DOHH2 (cell line): ENCODE measurements around the gene ZC3H4.

ENCODE experiments used
- H3F3A ChIP-seq: fragments of 200-600 bp; sonication (generic), shearing (Covaris generic); 2 replicates; pipeline ENCODE4 v1.6.0; 2016; ENCODE audit warnings: antibody characterized with exemption, mild to moderate bottlenecking; ENCODE audit not compliant: control insufficient read depth, insufficient read depth
- H3K27ac ChIP-seq: fragments of 200-600 bp; sonication (generic); 2 replicates; pipeline ENCODE4 v1.5.1; 2014; ENCODE audit warnings: low read depth, mild to moderate bottlenecking, low read length, moderate library complexity
- H3K27me3 ChIP-seq: fragments of 200-600 bp; sonication (generic); 2 replicates; pipeline ENCODE4 v1.6.1; 2014; ENCODE audit warnings: mild to moderate bottlenecking, low read length, mixed read lengths; ENCODE audit not compliant: control insufficient read depth
- H3K36me3 ChIP-seq: fragments of 200-600 bp; sonication (generic); 2 replicates; pipeline ENCODE4 v1.6.1; 2014; ENCODE audit warnings: mild to moderate bottlenecking, low read length, moderate library complexity, mixed read lengths; ENCODE audit not compliant: control insufficient read depth
- H3K4me1 ChIP-seq: fragments of 200-600 bp; sonication (generic); 2 replicates; pipeline ENCODE4 v1.6.1; 2014; ENCODE audit warnings: mild to moderate bottlenecking, low read length, mixed read lengths; ENCODE audit not compliant: control insufficient read depth
- H3K4me2 ChIP-seq: fragments of 200-600 bp; sonication (generic); 2 replicates; pipeline ENCODE4 v1.6.0; 2014; ENCODE audit warnings: mild to moderate bottlenecking, low read length, moderate library complexity
- H3K4me3 ChIP-seq: fragments of 200-600 bp; sonication (generic); 2 replicates; pipeline ENCODE4 v1.5.1; 2014; ENCODE audit warnings: mild to moderate bottlenecking, low read length, mixed read lengths
- H3K79me2 ChIP-seq: fragments of 200-600 bp; sonication (generic); 2 replicates; pipeline ENCODE4 v1.6.1; 2014; ENCODE audit warnings: mild to moderate bottlenecking, low read length, mixed read lengths; ENCODE audit not compliant: control insufficient read depth
- H3K9me2 ChIP-seq: fragments of 200-600 bp; sonication (generic); replicated peaks from 2 replicates; pipeline ENCODE4 v1.6.1; 2014; ENCODE audit warnings: mild to moderate bottlenecking, low read length, mixed read lengths; ENCODE audit not compliant: control insufficient read depth
- H3K9me3 ChIP-seq: fragments of 200-600 bp; sonication (generic); 2 replicates; pipeline ENCODE4 v1.6.1; 2014; ENCODE audit warnings: antibody characterized with exemption, low read length, mixed read lengths; ENCODE audit not compliant: control insufficient read depth, insufficient read depth
- H4K20me1 ChIP-seq: fragments of 200-600 bp; sonication (generic); 2 replicates; pipeline ENCODE4 v1.6.0; 2014; ENCODE audit warnings: low read depth, mild to moderate bottlenecking, antibody characterized with exemption, low read length, moderate library complexity; ENCODE audit not compliant: control insufficient read depth, insufficient read depth
- CTCF ChIP-seq: fragments of 200-600 bp; sonication (generic); IDR thresholded peaks from one replicate; pipeline ENCODE4 v1.5.1; 2014; ENCODE audit warnings: antibody characterized with exemption, mild to moderate bottlenecking, low read depth, low read length; ENCODE audit not compliant: poor library complexity, severe bottlenecking
- EZH2phosphoT487 ChIP-seq: fragments of 200-600 bp; sonication (generic); IDR thresholded peaks from 2 replicates; pipeline ENCODE4 v1.6.1; 2017; ENCODE audit warnings: borderline replicate concordance, mild to moderate bottlenecking, antibody characterized with exemption, low read length, moderate library complexity, mixed read lengths

ZC3H4 gene

GRCh38 chr19:47106821-47107201 is 6.8 kb downstream of the ZC3H4 start:
- Histone ChIP-seq H3K9me2 (no peaks in the 10 kb centered on the region), H4K20me1 (peaks cover 7% of the 10 kb centered on the region; the same call in 1 of the 2 replicates), H3K4me2 (peak overlapping the region; percentile 96), H3F3A (peaks cover 35% of the 10 kb centered on the region), H3K27ac (0 out of 2 replicates have a peak overlapping the region, but pooled peaks have one; percentile 86), H3K9me3 (no peaks in the 10 kb centered on the region), H3K4me1 (peaks cover 44% of the 10 kb centered on the region), H3K27me3 (no peaks in the 10 kb centered on the region), H3K36me3 (peaks cover 84% of the 10 kb centered on the region), H3K79me2 (peaks cover 99% of the 10 kb centered on the region), H3K4me3 (no peak overlapping the region)
- TF ChIP-seq EZH2phosphoT487 = no peak
- TF ChIP-seq CTCF = no peak

- Histone ChIP-seq H3F3A (peaks cover 31% of the 10 kb centered on the region), H3K9me3 (no peaks in the 10 kb centered on the region), H3K79me2 (peaks cover 99% of the 10 kb centered on the region), H3K4me1 (peaks cover 44% of the 10 kb centered on the region), H3K27me3 (no peaks in the 10 kb centered on the region), H3K9me2 (no peaks in the 10 kb centered on the region), H3K4me3 (no peak overlapping the region), H4K20me1 (peaks cover 7% of the 10 kb centered on the region; the same call in 1 of the 2 replicates), H3K4me2 (no peak overlapping the region), H3K27ac (no peak overlapping the region), H3K36me3 (peaks cover 74% of the 10 kb centered on the region)
- TF ChIP-seq EZH2phosphoT487 = no peak
- no peak for TF ChIP-seq CTCF
Measured at GRCh38 chr19:47105874-47106273, 7.7 kb downstream of the ZC3H4 start.

GRCh38 chr19:47104680-47105079 is 8.9 kb downstream of the ZC3H4 start:
- H4K20me1 ChIP-seq = peaks cover 7% of the 10 kb centered on the region; the same call in 1 of the 2 replicates

More at GRCh38 chr19:47104680-47105079, 8.9 kb downstream of the ZC3H4 start:
- Histone ChIP-seq H3K9me3 (no peaks in the 10 kb centered on the region), H3K4me1 (peaks cover 35% of the 10 kb centered on the region), H3K9me2 (no peaks in the 10 kb centered on the region), H3K27me3 (no peaks in the 10 kb centered on the region), H3K36me3 (peaks cover 71% of the 10 kb centered on the region), H3F3A (peaks cover 23% of the 10 kb centered on the region), H3K27ac (no peak overlapping the region), H3K79me2 (peaks cover 99% of the 10 kb centered on the region), H3K4me3 (no peak overlapping the region), H3K4me2 (no peak overlapping the region)
- TF ChIP-seq EZH2phosphoT487 (no peak), CTCF (no peak)
